ENCODE data around the gene PI4K2B.
"Not testable (repeated sequence)": the region's sequence is repeated elsewhere in the genome, so short reads cannot be mapped to it uniquely, and the experiment has no call there.

The PI4K2B gene

DNA sequence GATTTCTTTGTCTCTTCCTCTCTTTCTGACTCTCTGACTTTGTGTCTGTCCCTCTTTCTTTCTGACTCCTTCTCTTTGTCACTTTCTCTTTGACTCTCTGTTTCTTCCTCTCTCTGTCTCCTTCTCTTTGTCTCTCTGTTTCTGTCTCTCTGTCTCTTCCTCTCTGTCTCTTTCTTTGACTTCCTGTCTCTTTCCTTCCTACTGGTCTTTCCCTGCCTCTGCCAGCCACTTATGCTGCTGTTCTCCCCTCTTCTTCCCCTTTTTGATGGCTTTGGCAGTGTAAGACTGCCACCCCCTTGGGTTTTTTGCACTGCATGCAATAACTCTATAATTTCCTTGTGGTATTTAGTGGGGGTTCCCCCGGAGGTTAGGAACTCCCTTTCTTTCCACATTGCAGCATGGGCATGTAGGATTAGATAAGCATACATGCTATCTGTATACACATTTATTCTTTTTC, 6.9 kb downstream of the PI4K2B start:
- H3K4me3 ChIP-seq (ENCODE audit: low read depth, low read length); H3K27ac ChIP-seq (ENCODE audit: extremely low read depth, low read depth, low read length); POLR2A ChIA-PET; H3K4me1 ChIP-seq (ENCODE audit: control insufficient read depth, insufficient read depth, low read length); CTCF ChIA-PET; H3K9me3 ChIP-seq (ENCODE audit: control insufficient read depth, insufficient read depth, low read depth, low read length); H3K36me3 ChIP-seq (ENCODE audit: control insufficient read depth in 2 of 2, insufficient read depth in 1 of 2, low read length in 2 of 2): not testable (repeated sequence)
- TF ChIP-seq PRDM1 (tag by site-specific recombination; IDR thresholded peaks at IDR 0.05), result peak; percentile 78; the same call in 1 of the 2 replicates

DNA sequence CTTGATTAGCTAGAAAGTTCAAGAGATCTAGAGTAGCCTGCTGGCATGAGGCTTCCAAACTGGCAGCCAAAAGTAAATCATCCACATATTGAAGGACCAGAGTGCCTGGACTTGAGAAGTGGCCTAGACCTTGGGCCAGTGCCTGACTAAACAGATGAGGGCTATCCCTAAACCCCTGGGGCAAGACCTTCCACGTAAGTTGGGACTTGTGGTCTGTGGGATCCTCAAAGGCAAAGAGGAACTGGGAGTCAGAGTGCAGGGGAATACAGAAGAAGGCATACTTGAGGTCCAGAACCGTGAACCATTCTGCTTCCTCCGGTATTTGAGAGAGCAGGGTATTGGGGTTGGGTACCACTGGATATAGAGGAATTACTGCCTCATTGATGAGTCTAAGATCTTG, 8.4 kb downstream of the PI4K2B start:
- H3K36me3 ChIP-seq (ENCODE audit: control insufficient read depth in 2 of 2, insufficient read depth in 1 of 2, low read length in 2 of 2); CTCF ChIA-PET; H3K4me3 ChIP-seq (ENCODE audit: low read depth, low read length); H3K9me3 ChIP-seq (ENCODE audit: control insufficient read depth, insufficient read depth, low read depth, low read length); H3K27ac ChIP-seq (ENCODE audit: extremely low read depth, low read depth, low read length); POLR2A ChIA-PET; H3K4me1 ChIP-seq (ENCODE audit: control insufficient read depth, insufficient read depth, low read length): not testable (repeated sequence)

DNA sequence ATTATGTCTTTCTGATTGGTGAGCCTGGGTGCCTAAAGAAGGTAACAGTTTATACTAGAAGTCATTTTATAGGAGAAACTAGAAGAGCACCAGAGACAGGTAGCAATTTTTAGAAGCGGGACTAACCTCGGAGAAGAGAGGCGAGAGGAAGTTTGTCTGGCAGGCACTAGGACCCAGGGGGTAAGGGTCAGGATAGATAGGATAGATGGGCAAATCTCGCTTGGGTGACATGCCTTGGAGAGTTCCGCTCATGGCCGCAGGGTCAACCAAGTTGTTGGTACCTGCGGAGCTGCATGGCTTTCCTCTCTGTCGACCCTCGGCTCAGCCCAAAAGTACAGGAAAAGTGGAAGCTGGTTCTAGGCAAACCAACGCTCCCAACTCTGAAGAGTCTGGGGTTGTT, 11.3 kb downstream of the PI4K2B start:
- TF ChIP-seq HOXA7 (CRISPR knock-in tag; IDR thresholded peaks at IDR 0.05; ENCODE audit: borderline replicate concordance) (no peak), ZNF404 (tag by site-specific recombination; IDR thresholded peaks at IDR 0.05) (no peak), ZNF112 (tag by site-specific recombination; IDR thresholded peaks at IDR 0.05) (no peak), ZNF530 (tag by site-specific recombination; IDR thresholded peaks at IDR 0.05; ENCODE audit: low read depth) (no peak), ZNF521 (tag by site-specific recombination; IDR thresholded peaks at IDR 0.05) (no peak), ZNF664 (tag by site-specific recombination; IDR thresholded peaks at IDR 0.05) (no peak), ZBTB20 (tag by site-specific recombination; IDR thresholded peaks at IDR 0.05) (no peak), ZNF311 (tag by site-specific recombination; IDR thresholded peaks at IDR 0.05; ENCODE audit: borderline replicate concordance) (no peak), ZNF624 (tag by site-specific recombination; IDR thresholded peaks at IDR 0.05) (no peak)
- TF ChIP-seq, protein P1, sequence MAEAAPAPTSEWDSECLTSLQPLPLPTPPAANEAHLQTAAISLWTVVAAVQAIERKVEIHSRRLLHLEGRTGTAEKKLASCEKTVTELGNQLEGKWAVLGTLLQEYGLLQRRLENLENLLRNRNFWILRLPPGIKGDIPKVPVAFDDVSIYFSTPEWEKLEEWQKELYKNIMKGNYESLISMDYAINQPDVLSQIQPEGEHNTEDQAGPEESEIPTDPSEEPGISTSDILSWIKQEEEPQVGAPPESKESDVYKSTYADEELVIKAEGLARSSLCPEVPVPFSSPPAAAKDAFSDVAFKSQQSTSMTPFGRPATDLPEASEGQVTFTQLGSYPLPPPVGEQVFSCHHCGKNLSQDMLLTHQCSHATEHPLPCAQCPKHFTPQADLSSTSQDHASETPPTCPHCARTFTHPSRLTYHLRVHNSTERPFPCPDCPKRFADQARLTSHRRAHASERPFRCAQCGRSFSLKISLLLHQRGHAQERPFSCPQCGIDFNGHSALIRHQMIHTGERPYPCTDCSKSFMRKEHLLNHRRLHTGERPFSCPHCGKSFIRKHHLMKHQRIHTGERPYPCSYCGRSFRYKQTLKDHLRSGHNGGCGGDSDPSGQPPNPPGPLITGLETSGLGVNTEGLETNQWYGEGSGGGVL (tag by site-specific recombination; IDR thresholded peaks at IDR 0.05), result no peak
- TF ChIP-seq, protein P2, sequence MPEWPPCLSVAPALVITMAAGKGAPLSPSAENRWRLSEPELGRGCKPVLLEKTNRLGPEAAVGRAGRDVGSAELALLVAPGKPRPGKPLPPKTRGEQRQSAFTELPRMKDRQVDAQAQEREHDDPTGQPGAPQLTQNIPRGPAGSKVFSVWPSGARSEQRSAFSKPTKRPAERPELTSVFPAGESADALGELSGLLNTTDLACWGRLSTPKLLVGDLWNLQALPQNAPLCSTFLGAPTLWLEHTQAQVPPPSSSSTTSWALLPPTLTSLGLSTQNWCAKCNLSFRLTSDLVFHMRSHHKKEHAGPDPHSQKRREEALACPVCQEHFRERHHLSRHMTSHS (tag by site-specific recombination; IDR thresholded peaks at IDR 0.05), result no peak
- TF ChIP-seq, protein P3, sequence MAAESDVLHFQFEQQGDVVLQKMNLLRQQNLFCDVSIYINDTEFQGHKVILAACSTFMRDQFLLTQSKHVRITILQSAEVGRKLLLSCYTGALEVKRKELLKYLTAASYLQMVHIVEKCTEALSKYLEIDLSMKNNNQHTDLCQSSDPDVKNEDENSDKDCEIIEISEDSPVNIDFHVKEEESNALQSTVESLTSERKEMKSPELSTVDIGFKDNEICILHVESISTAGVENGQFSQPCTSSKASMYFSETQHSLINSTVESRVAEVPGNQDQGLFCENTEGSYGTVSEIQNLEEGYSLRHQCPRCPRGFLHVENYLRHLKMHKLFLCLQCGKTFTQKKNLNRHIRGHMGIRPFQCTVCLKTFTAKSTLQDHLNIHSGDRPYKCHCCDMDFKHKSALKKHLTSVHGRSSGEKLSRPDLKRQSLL (tag by site-specific recombination; IDR thresholded peaks at IDR 0.05), result no peak
- POLR2A ChIA-PET, result no interaction called here
- no peaks in the 10 kb centered on the region for H3K9me3 ChIP-seq (ENCODE audit: control insufficient read depth, insufficient read depth, low read depth, low read length)
- no peak overlapping the region for H3K27ac ChIP-seq (ENCODE audit: extremely low read depth, low read depth, low read length)
- H3K36me3 ChIP-seq (ENCODE audit: control insufficient read depth in 2 of 2, insufficient read depth in 1 of 2, low read length in 2 of 2), result no peaks in the 10 kb centered on the region
- CTCF ChIA-PET, result no interaction called here
- no peak overlapping the region for H3K4me3 ChIP-seq (ENCODE audit: low read depth, low read length)
- H3K4me1 ChIP-seq (ENCODE audit: control insufficient read depth, insufficient read depth, low read length), result no peaks in the 10 kb centered on the region; the same call in 1 of the 2 replicates

DNA sequence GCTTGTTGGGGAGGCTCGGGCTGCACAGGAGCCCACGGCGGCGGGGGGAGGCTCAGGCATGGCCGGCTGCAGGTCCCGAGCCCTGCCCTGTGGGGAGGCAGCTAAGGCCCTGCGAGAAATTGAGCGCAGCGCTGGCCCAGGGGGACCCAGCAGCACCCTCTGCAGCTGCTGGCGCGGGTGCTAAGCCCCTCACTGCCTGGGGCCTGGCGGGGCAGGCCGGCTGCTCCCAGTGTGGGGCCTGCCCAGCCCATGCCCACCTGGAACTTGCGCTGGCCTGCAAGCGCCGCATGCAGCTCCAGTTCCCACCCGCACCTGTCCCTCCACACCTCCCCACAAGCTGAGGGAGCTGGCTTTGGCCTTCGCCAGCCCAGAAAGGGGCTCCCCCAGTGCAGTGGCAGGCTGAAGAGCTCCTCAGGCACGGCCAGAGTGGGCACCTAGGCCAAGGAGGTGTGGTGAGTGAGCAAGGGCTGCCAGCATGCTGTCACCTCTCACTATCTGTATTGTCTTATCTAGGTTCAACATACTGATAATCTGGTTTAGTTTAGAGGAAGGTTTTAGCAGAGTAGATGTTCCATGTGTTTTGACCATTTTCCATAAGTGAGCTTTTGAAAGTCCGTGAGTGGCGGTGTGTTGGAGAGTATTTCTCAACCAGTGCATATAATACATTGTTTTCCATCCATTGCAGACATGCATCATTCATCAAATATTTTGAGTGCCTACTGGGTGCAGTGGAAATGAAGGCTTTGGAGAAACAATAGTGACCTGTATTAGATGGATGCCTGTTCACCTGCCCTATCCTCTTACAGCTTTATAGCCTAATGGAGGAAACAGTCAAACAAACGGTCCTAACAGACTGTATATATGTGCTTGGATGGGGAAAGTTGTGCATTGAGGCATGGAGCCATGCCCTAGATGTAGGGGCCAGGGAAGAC, 13.1 kb downstream of the PI4K2B start:
- no peak overlapping the region for H3K27ac ChIP-seq (ENCODE audit: extremely low read depth, low read depth, low read length)
- POLR2A ChIA-PET, result no interaction called here
- CTCF ChIA-PET, result interaction anchor here (0.6 kb wide), 1 partner anchor 65 kb away, joined by 3 read pairs; no protein-coding TSS in a partner anchor
- H3K4me1 ChIP-seq (ENCODE audit: control insufficient read depth, insufficient read depth, low read length), result no peaks in the 10 kb centered on the region; the same call in 1 of the 2 replicates
- no peaks in the 10 kb centered on the region for H3K36me3 ChIP-seq (ENCODE audit: control insufficient read depth in 2 of 2, insufficient read depth in 1 of 2, low read length in 2 of 2)
- no peak overlapping the region for H3K4me3 ChIP-seq (ENCODE audit: low read depth, low read length)
- H3K9me3 ChIP-seq (ENCODE audit: control insufficient read depth, insufficient read depth, low read depth, low read length), result no peaks in the 10 kb centered on the region
- TF ChIP-seq ZNF404 (tag by site-specific recombination; IDR thresholded peaks at IDR 0.05) (no peak), ZNF510 (tag by site-specific recombination; IDR thresholded peaks at IDR 0.05; ENCODE audit: insufficient replicate concordance) (no peak), ZNF221 (tag by site-specific recombination; IDR thresholded peaks at IDR 0.05; ENCODE audit: borderline replicate concordance) (no peak), ZNF76 (tag by site-specific recombination; IDR thresholded peaks at IDR 0.05; ENCODE audit: borderline replicate concordance, low read depth) (no peak)
- TF ChIP-seq, protein P4, sequence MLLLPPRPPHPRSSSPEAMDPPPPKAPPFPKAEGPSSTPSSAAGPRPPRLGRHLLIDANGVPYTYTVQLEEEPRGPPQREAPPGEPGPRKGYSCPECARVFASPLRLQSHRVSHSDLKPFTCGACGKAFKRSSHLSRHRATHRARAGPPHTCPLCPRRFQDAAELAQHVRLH (tag by site-specific recombination; IDR thresholded peaks at IDR 0.05), result no peak
- TF ChIP-seq, protein P5, sequence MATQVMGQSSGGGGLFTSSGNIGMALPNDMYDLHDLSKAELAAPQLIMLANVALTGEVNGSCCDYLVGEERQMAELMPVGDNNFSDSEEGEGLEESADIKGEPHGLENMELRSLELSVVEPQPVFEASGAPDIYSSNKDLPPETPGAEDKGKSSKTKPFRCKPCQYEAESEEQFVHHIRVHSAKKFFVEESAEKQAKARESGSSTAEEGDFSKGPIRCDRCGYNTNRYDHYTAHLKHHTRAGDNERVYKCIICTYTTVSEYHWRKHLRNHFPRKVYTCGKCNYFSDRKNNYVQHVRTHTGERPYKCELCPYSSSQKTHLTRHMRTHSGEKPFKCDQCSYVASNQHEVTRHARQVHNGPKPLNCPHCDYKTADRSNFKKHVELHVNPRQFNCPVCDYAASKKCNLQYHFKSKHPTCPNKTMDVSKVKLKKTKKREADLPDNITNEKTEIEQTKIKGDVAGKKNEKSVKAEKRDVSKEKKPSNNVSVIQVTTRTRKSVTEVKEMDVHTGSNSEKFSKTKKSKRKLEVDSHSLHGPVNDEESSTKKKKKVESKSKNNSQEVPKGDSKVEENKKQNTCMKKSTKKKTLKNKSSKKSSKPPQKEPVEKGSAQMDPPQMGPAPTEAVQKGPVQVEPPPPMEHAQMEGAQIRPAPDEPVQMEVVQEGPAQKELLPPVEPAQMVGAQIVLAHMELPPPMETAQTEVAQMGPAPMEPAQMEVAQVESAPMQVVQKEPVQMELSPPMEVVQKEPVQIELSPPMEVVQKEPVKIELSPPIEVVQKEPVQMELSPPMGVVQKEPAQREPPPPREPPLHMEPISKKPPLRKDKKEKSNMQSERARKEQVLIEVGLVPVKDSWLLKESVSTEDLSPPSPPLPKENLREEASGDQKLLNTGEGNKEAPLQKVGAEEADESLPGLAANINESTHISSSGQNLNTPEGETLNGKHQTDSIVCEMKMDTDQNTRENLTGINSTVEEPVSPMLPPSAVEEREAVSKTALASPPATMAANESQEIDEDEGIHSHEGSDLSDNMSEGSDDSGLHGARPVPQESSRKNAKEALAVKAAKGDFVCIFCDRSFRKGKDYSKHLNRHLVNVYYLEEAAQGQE (tag by site-specific recombination; IDR thresholded peaks at IDR 0.05), result no peak

Data from HEK293 (cell line).